Stimulated activated naive CD8-positive, alpha-beta T cell treated with anti-CD3 and anti-CD28 coated beads, Interleukin-15, amount 100 ng/mL, for 72 hours (primary cell): ENCODE results near the gene SGCE.

Source experiments
- ATAC-seq: fragments of 150-1000 bp; cut with Tn5 transposase; 2 replicates; pipeline ENCODE4 v1.10.0; 2021; ENCODE audit warnings: mild to moderate bottlenecking, moderate library complexity
- DNase-seq, 2 donors: peaks; one replicate each; pipeline ENCODE4 v3.0.0; 2021 to 2022
- H3K27ac Mint-ChIP-seq, 2 donors: one replicate each; pipeline ENCODE4 v1.8.0; 2022; ENCODE audit warnings: mild to moderate bottlenecking in 2 of 2, mixed read lengths in 2 of 2, moderate library complexity in 2 of 2
- H3K27me3 Mint-ChIP-seq: one replicate; pipeline ENCODE4 v1.8.0; 2022; ENCODE audit warnings: mixed read lengths
- H3K4me1 Mint-ChIP-seq: one replicate; pipeline ENCODE4 v1.8.0; 2022; ENCODE audit warnings: mild to moderate bottlenecking, mixed read lengths
- H3K4me3 Mint-ChIP-seq, 2 donors: one replicate each; pipeline ENCODE4 v1.8.0; 2022; ENCODE audit warnings: mild to moderate bottlenecking in 2 of 2, mixed read lengths in 2 of 2, moderate library complexity in 1 of 2
- H3K9me3 Mint-ChIP-seq, 2 donors: one replicate each; pipeline ENCODE4 v1.8.0; 2022; ENCODE audit warnings: mixed read lengths in 2 of 2

The SGCE gene

GRCh38 chr7:94576316-94576715, 79.6 kb downstream of the SGCE start:
- no peak overlapping the region for H3K4me3 Mint-ChIP-seq
- H3K27me3 Mint-ChIP-seq: no peaks in the 10 kb centered on the region
- DNase-seq: no peak
- ATAC-seq: no peak
- H3K27ac Mint-ChIP-seq: no peak overlapping the region
- H3K4me1 Mint-ChIP-seq: no peaks in the 10 kb centered on the region
- H3K9me3 Mint-ChIP-seq: peaks cover 16 to 56% of the 10 kb centered on the region in 2 donors

GRCh38 chr7:94575646-94576045, 80.3 kb downstream of the SGCE start:
- Mint-ChIP-seq H3K27ac (no peak overlapping the region), H3K4me1 (no peaks in the 10 kb centered on the region), H3K4me3 (no peak overlapping the region), H3K27me3 (no peaks in the 10 kb centered on the region), H3K9me3 (peaks cover 14 to 53% of the 10 kb centered on the region in 2 donors)
- ATAC-seq (no peak), DNase-seq (no peak)

DNA sequence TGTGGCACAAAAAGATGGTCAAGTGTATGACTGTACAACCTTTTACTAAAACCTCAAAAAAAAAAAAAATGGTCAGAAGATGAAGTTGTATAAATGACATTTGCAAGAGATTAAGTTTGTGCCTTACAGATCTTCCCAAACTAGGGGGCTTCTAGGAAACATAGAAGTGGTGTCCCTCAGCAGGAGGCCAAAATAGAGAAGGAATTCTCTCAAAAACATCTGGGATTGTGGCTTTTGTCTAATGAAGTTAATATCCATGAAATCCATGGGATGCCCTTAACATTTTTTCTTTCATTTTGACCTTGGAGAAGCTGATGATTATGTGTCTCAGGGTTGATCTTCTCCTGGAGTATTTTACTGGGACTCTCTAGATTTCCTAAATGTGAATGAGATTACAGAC, 84.1 kb downstream of the SGCE start:
- ATAC-seq (no peak), DNase-seq (no peak)
- H3K9me3 Mint-ChIP-seq: peaks cover 14 to 43% of the 10 kb centered on the region in 2 donors
- no peak overlapping the region for H3K4me3 Mint-ChIP-seq
- H3K27me3 Mint-ChIP-seq: no peaks in the 10 kb centered on the region
- H3K4me1 Mint-ChIP-seq: no peaks in the 10 kb centered on the region
- no peak overlapping the region for H3K27ac Mint-ChIP-seq

GRCh38 chr7:94567396-94567795, 88.5 kb downstream of the SGCE start:
- no peaks in the 10 kb centered on the region for H3K27me3 Mint-ChIP-seq
- H3K4me3 Mint-ChIP-seq: no peak overlapping the region
- no peak overlapping the region for H3K27ac Mint-ChIP-seq
- DNase-seq (no peak), ATAC-seq (no peak)
- H3K4me1 Mint-ChIP-seq: no peaks in the 10 kb centered on the region
- H3K9me3 Mint-ChIP-seq: peaks cover 0 to 3% of the 10 kb centered on the region in 2 donors

DNA sequence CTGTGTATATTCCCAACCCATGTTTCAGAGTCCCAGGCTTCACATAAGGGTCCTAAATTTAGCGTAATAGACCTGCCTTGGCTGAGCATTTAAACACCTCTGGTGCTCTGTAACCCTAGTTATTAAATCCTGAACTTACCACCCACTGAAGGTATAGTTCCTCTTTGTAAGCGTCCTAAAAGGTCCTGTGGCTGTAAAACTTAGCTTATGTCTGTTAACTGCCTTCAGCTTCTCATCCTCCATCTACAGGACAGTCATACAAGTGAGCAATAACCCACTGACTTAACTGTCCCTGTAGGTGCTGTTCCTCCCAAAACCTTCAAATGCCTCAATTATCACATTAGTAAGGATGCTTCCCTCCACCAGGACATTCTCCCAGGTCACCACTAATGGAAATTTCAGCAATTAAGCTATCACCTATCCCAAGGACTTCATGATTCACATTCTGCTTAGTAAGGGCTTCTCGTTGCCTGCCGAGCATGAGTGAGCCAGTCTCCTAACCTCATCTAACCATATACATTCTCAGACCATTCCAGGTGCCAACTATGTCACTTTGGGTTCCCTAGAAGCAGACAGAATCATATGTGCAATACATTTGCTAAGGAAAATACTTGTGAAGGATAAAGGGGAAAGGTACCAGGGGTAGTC, 90.6 kb downstream of the SGCE start:
- H3K27ac Mint-ChIP-seq: no peak overlapping the region

DNA sequence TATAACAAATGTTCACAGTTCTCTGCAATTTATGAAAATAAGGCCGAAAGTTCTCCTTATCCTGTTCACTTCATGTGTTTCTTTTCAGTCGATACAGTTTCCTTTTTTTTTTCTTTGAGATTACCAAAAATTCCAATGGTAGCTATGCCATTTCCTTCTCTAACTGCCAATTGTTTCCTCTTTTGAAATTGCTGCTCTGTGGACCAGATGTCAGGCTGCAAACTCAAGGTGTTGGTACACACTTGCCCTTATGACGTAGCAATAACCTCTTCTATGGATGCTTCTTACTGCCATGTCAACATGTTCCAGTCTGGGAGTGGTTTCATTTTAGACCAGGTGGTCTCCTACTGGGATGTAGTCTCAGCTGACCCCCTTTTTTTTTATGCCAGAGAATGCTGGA, 93.4 kb downstream of the SGCE start:
- H3K27ac Mint-ChIP-seq: no peak overlapping the region

More for the DNA sequence above, 90.6 kb downstream of the SGCE start:
- Mint-ChIP-seq H3K4me3 (no peak overlapping the region), H3K27me3 (no peaks in the 10 kb centered on the region), H3K9me3 (no peaks in the 10 kb centered on the region), H3K4me1 (no peaks in the 10 kb centered on the region)
- no peak for ATAC-seq
- DNase-seq: no peak

DNA sequence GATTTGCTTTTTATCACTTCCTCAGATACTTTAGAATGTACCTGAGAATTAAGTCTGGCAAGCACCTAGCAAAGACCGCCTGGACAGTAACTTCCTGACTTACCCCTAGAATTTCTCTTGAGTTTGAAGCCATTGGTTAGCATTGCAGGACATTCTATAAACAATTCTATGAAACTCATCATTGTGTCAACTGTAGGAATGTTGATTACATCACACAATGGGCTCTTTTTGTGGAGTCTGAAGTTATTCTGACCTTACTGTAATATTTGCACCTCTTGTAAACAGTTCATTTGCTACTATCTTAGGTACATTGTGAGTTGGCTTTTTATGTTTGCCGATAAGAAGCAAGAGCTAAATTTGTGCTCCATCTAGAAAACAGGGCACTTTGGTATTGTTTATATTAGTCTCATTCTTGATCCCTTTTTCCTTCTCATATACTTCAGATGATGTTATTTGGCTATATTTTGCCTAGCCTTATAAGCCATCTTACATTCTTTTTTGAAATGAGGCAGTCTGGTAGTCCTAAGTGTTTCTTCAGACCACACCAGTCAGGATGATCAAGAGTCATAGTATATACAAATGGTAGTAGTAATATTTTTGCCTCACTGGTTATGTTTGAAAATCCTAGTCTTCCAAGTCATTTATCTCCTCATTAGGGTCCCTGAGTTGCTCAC, 94.0 kb downstream of the SGCE start:
- no peak for DNase-seq
- H3K4me3 Mint-ChIP-seq: no peak overlapping the region
- H3K27ac Mint-ChIP-seq: no peak overlapping the region
- H3K4me1 Mint-ChIP-seq: no peaks in the 10 kb centered on the region
- H3K27me3 Mint-ChIP-seq: no peaks in the 10 kb centered on the region
- no peaks in the 10 kb centered on the region for H3K9me3 Mint-ChIP-seq
- ATAC-seq: no peak

More for the DNA sequence above, 93.4 kb downstream of the SGCE start:
- H3K4me3 Mint-ChIP-seq: no peak overlapping the region
- DNase-seq (no peak), ATAC-seq (no peak)
- H3K27me3 Mint-ChIP-seq: no peaks in the 10 kb centered on the region
- no peaks in the 10 kb centered on the region for H3K9me3 Mint-ChIP-seq
- no peaks in the 10 kb centered on the region for H3K4me1 Mint-ChIP-seq

DNA sequence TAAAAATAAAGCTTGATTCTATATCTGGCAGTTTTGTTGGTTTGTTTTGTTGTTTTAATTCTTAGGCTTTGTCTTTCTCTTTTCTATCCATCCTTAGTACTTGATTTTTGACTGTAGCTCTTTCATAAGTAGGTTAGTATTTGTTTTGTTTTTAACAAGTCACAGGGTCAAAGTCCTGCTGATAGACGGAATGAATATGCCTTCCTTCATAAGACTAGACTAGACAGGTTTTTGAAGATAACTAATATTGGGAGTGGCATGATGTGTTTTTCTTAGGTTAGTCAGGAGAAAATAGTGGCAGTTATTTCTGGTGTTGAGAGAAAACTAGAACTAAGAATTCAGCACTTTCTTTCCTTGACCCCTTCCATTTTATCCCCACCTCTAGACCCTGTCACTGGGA, 96.0 kb downstream of the SGCE start:
- no peak overlapping the region for H3K27ac Mint-ChIP-seq
- no peaks in the 10 kb centered on the region for H3K4me1 Mint-ChIP-seq
- ATAC-seq (no peak), DNase-seq (no peak)
- H3K4me3 Mint-ChIP-seq: no peak overlapping the region
- H3K27me3 Mint-ChIP-seq: no peaks in the 10 kb centered on the region
- H3K9me3 Mint-ChIP-seq: no peaks in the 10 kb centered on the region

DNA sequence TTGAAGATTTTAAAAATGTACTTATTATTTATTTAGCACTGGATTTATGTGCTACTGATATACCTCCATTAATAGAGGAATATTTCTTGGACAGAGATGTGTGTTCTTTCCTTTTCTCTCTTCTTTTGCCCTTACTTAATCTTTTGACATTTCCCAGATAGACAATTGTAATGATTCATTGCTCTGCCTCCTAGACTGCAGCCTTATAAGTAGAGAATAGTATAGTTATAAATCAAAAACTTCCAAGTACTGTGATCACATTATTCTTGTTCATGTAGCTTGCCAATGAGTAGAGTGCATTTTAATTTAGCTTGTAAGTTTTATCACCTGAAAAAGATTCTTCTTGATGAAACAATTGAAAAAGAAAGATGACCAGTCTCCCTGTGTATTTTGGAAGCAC, 98.7 kb downstream of the SGCE start:
- Mint-ChIP-seq H3K4me1 (no peaks in the 10 kb centered on the region), H3K27ac (no peak overlapping the region), H3K9me3 (no peaks in the 10 kb centered on the region), H3K4me3 (no peak overlapping the region), H3K27me3 (no peaks in the 10 kb centered on the region)
- DNase-seq (no peak), ATAC-seq (no peak)

DNA sequence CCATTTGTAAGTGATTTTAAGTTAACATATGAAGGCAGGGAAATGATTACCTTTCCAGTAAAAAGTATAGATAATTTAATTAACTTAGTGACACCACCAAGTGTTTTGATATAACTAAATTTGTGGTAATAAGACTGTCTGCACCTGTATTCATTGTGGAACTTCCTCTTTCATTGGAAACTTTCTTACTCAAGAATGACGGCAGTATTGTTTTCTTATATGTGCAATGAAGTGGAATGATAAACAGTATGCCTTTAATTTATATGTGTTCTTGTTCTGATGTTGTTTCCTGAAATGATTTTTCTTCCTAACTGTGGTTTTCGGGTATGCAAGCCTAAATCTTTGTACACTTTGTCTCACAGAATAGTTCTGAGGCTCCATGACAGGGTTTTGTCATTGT, 99.9 kb downstream of the SGCE start:
- DNase-seq (no peak), ATAC-seq (no peak)
- no peak overlapping the region for H3K27ac Mint-ChIP-seq
- H3K9me3 Mint-ChIP-seq: no peaks in the 10 kb centered on the region
- H3K27me3 Mint-ChIP-seq: no peaks in the 10 kb centered on the region
- H3K4me3 Mint-ChIP-seq: no peak overlapping the region
- no peaks in the 10 kb centered on the region for H3K4me1 Mint-ChIP-seq

DNA sequence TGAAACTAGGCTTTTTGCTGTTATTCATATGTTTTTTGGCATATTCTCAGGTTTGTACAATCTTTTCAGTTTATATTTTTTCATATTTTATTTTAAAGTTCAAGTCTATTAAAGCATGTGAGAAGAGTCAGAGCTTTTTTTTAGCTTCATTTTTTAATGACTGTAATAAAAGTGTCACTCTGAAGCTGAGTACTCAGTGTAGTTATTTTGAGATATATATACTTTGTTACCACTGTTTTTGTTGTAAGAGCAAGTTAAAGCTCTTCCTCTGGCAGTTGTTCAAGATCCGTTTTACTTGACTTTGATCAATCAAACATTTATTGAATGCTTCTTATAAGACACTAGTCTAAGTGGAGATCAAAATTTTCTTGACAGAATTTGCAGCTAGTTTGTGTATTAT, 108.8 kb downstream of the SGCE start:
- Mint-ChIP-seq H3K4me1 (no peaks in the 10 kb centered on the region), H3K27ac (no peak overlapping the region), H3K27me3 (no peaks in the 10 kb centered on the region), H3K4me3 (no peak overlapping the region), H3K9me3 (no peaks in the 10 kb centered on the region)
- ATAC-seq: no peak
- DNase-seq: no peak

DNA sequence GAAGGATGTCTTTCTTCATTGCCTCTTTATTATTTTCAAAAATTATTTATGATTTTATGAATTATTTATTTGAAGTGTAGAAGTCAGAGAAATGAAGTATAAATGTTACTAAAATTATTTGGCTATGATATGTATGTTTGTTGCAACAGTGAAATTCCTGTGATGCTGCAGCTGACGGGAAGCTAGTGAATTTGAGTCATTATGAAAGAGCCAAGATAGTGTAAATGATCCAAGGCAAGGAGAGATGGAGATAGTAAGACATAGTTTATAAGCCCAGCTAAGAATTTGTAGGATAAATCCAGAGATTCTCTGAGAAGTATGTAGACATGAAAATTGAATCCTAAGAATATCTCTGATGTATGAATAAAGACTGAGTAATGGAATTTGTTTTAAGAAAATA, 115.5 kb downstream of the SGCE start:
- H3K4me3 Mint-ChIP-seq: no peak overlapping the region
- ATAC-seq (no peak), DNase-seq (no peak)
- no peaks in the 10 kb centered on the region for H3K4me1 Mint-ChIP-seq
- no peaks in the 10 kb centered on the region for H3K9me3 Mint-ChIP-seq
- H3K27me3 Mint-ChIP-seq: no peaks in the 10 kb centered on the region
- H3K27ac Mint-ChIP-seq: no peak overlapping the region
